DOHH2 (cell line): Measurements from ENCODE around the gene IGSF3.

Source experiments
- CTCF ChIP-seq: fragments of 200-600 bp; sonication (generic); IDR thresholded peaks from one replicate; pipeline ENCODE4 v1.5.1; 2014; ENCODE audit warnings: antibody characterized with exemption, mild to moderate bottlenecking, low read depth, low read length; ENCODE audit not compliant: poor library complexity, severe bottlenecking
- EZH2phosphoT487 ChIP-seq: fragments of 200-600 bp; sonication (generic); IDR thresholded peaks from 2 replicates; pipeline ENCODE4 v1.6.1; 2017; ENCODE audit warnings: borderline replicate concordance, mild to moderate bottlenecking, antibody characterized with exemption, low read length, moderate library complexity, mixed read lengths

- TF ChIP-seq CTCF (no peak), EZH2phosphoT487 (no peak)
Measured at GRCh38 chr1:116571215-116571919, 96.2 kb downstream of the IGSF3 start.
